Myocyte (in vitro differentiated cells): ENCODE results near the gene CD151. TPM values are rescaled to one million over a fixed set of nuclear protein-coding genes. Genes with fewer than 3 reads are reported as not detected.

ENCODE experiments used
- DNase-seq: peaks from one replicate; pipeline ENCODE4 v3.0.0-alpha.2; 2012; ENCODE audit warnings: low read depth
- total RNA-seq: library from RNA; depleted of rRNA; stranded (reverse); fragments of >200 nt; gene quantifications from 2 replicates; pipeline ENCODE4 v1.2.3, GENCODE V29; 2014

The CD151 gene
- total RNA-seq, 1 donor from 2014 or later = 900 TPM

DNA sequence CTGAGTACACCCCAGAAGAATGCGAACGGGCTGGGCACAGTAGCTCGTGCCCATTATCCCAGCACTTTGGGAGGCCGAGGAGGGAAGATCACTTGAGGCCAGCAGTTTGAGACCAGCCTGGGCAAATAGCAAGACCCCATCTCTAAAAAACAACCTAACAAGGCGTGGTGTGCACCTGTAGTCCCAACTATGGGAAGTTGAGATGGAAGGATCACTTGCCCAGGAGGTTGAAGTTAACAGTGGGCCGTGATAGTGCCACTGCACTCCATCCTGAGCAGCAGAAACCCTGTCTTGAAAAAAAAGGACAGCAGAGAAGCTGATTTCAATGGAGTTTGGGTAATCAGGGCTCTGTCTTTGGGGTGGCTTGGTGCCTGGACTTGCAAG lies 19.7 kb upstream of the CD151 start:
- no peak for DNase-seq

- DNase-seq = no peak
Measured at GRCh38 chr11:813456-814096, 19.2 kb upstream of the CD151 start.

DNA sequence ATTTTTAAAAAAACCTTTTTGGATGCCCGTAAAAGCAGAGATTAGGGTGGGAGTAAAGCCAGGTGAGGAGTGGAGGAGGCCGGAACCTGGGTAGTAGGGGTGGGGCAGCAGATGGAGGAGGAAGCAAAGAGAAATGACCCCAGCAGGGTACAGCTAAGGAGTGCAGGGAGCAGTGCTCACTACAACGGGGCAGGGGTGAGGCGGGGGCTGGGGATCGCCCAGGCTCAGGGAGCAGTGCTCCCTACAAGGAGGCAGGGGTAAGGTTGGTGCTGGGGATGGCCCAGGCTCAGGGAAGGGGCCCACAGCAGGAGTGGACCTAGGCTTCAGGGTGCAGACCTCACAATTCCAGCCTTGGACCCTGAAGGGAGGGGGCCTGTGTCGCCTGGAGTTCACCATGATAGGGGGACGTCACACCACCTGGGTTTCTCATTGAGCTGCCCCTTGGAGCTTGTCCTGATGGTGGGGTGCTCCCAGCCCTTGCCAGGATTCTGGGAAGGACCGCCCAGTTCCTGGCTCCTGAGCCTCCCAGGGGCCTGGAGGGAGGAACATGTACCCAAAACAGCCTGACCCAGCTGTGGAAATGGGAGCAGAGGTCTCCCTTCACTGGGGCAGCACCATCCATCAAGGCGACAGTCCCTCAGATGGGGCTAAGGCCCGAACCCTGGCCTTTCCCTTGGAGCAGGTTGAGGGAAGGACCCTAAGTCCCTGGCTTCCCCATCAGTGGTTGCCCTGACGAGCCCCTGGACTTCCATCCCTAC lies 16.9 kb upstream of the CD151 start:
- DNase-seq = no peak

GRCh38 chr11:816433-816779 lies 16.3 kb upstream of the CD151 start:
- DNase-seq = no peak

GRCh38 chr11:818396-819128 lies 14.2 kb upstream of the CD151 start, which contains the start of gene PNPLA2:
PNPLA2 (plus strand) TSS chr11:818914; CDS start chr11:819719, 805 bp downstream.
- DNase-seq = no peak

DNA sequence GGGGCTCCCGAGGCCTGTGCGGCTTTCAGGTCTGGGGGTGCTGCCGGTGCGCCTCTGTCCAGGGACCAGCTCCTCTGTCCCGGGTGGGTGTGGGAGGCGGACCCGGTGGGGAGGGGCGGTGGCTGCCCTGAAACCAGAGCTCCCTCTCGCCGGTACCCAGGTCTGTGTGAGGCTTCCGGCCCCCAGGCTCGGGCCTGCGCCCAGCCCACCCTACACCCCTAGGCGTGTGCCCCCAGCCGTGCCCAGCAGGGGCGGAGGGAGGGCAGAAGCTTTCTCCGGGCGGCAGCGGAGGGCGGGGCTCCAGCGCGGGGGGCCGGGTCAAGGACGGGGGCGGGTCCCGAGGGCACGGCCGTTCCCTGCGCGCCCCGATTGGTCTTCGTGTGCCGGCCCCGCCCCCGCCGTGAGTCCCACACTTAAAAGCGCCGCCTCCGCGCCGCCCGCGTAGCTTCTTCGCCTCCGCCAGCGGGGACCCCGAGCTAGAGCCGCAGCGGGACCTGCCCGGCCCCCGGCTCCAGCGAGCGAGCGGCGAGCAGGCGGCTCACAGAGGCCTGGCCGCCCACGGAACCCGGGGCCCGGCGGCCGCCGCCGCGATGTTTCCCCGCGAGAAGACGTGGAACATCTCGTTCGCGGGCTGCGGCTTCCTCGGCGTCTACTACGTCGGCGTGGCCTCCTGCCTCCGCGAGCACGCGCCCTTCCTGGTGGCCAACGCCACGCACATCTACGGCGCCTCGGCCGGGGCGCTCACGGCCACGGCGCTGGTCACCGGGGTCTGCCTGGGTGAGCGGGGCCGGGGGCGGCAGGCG lies 13.4 kb upstream of the CD151 start:
- peak; percentile 90 for DNase-seq

DNA sequence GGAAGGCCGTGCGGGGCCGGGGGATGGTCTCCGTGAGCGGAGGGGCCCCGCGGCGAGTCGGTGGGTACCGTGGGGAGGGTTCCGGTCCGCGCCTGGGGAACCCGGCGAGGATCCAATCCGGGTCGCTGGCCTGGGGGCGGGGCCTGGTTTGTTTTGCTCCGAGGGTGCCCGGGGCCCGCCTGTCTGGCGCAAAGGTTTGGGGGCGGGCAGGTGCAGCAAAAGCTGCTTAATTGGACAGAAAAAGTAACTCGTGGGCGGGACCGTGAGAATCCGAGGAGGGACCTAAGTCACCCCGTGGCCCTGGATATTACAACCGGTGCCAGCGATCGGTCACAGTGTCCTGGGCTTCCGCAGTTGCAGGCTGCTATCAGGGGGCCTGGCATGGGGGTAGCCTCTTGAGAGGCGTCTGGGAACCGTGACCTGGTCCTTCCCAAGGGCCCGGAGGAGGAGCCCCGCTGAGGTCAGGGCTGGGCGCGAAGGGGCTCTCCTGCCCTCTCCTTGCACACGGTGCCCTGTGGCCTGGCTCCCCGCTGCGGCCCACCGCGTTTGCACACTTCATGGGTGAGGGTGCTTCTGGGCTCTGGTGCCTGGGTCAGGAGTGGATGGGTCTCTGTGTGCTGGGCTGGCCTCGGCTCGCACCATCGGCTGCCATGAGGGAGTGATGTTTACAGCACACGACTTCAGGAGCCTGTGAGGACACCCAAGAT lies 12.7 kb upstream of the CD151 start:
- peak; percentile 90 for DNase-seq

DNA sequence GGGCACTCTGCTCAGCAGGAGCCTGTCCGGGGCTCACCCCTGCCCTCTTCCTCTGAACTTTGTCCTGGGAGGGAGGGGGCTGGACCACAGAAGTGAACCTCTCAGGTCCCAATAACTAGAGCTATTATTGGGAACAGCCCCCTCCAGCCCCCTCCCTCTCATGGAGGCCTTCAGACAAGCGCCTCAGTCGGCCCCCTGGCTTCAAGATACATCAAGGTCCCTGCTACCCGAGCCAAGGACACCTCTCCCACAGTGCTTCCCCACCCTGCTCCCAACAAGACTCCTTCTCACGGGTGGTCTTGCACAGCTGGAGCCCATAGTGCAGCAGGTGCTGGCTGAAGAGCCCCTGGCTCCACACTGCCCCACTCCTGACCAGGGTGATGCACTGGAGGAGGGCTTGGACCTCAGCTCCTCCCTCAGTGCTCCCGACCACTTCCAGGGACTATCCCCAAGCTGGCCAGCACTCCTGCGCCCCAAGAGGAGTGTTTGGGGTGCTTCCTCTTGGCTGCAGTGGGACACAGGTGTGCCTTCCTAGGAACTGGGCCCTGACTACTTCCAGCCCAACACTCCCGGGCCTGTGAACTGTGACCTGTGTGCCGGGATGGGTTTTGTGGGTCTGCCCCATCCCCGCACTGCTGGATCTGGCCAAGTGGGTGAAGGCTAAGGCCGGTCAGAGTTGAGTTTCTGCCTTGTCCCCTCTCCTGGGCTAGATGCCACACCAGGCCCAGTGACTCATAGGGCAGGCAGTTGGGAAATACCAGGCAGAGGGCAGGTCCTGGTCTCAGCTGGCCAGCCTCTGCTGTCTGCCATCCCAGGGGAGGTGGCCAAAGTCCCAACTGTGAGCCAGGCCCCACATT lies 11.9 kb upstream of the CD151 start:
- peak; percentile 97 for DNase-seq

GRCh38 chr11:821512-822371 lies 11.0 kb upstream of the CD151 start:
- peak; percentile 95 for DNase-seq

- no peak for DNase-seq
Measured at GRCh38 chr11:823441-824291, 9.1 kb upstream of the CD151 start.

DNA sequence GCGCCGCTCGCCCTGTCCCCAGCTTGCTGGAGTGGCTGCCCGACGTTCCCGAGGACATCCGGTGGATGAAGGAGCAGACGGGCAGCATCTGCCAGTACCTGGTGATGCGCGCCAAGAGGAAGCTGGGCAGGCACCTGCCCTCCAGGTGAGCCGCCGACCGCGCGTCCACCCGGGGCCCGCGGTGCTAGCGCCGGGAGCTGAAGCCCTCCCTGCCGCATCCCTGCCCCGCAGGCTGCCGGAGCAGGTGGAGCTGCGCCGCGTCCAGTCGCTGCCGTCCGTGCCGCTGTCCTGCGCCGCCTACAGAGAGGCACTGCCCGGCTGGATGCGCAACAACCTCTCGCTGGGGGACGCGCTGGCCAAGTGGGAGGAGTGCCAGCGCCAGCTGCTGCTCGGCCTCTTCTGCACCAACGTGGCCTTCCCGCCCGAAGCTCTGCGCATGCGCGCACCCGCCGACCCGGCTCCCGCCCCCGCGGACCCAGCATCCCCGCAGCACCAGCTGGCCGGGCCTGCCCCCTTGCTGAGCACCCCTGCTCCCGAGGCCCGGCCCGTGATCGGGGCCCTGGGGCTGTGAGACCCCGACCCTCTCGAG lies 8.4 kb upstream of the CD151 start:
- no peak for DNase-seq

GRCh38 chr11:824942-825341 lies 7.8 kb upstream of the CD151 start:
- DNase-seq = peak; percentile 60

- DNase-seq = no peak
Measured at GRCh38 chr11:825366-826226, 7.2 kb upstream of the CD151 start.

DNA sequence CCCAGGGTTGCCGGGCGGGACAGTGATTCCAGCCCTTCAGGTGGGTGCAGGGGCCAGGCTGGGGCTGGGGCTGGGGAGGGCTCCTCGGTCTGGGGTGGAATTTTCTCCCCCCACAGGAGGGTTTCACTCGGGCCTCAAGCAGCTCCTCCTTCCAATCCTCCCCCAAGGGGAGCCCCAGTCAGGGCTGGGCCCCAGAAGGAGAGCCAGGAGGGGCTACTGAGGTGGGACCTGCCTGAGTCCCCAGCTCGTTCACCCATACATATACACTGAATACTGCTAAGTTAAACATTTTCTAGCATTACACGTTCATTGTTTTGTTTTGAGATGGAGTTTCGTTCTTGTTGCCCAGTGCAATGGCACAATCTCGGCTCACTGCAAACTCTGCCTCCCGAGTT lies 6.5 kb upstream of the CD151 start:
- DNase-seq = no peak

- no peak for DNase-seq
Measured at GRCh38 chr11:826836-827145, 6.0 kb upstream of the CD151 start.

DNA sequence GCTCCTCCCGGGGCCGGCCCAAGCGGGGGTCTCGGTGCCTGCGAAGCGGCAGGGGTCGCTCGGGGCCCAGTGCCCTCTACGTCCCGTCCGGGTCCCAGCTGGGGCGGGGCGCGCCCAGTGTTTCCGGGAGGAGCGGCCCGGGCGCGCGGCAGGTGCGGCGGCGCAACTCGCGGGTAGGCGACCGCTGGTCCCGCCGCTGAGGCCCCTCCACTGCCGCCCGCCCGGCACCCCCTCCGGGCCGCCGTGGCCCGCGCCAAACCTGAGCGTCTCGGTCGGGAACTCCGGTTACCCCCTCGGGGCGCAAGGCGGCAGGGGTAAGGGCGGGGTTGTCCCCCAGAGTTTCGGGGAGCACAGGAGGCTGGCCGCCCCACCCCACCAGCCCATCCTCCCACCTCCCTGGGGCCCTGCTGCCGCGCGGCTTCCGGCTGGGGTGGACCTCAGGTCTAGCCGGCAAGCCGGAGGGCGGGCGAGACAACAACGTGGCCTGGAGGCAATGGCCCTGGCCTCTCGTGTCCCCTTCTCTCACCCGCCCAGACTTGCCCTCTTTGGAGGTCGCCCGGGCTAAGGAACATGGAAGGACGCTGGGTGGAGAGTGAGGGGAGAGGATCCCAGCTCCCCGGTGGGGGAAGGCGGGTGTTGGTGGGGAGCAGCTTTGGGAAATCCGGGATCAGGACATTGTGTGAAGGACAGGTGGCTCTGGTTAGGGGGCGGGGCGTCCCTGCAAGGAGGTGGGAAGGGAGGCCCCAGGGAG lies 5.4 kb upstream of the CD151 start:
- no peak for DNase-seq
